Stimulated activated naive CD4-positive, alpha-beta T cell (primary cell): ENCODE data around the gene NRCAM.
A peak's percentile ranks its signal among the peaks of the same experiment; 100 is the strongest.

Experiments
- DNase-seq, 6 experiments: peaks; one replicate each; lab custom pipeline; 2025; lab: John Stamatoyannopoulos, UW

Gene NRCAM

GRCh38 chr7:108202743-108203142 is 253.5 kb downstream of the NRCAM start:
- no peak for DNase-seq

- DNase-seq, result no peak
Observed at GRCh38 chr7:108201766-108202165, 254.5 kb downstream of the NRCAM start.

GRCh38 chr7:108200326-108200725 is 255.9 kb downstream of the NRCAM start:
- no peak for DNase-seq

- DNase-seq, result no peak
Observed at GRCh38 chr7:108197371-108198091, 258.7 kb downstream of the NRCAM start.

- no peak for DNase-seq
Observed at GRCh38 chr7:108196004-108196403, 260.2 kb downstream of the NRCAM start.

GRCh38 chr7:108193594-108194498 is 262.4 kb downstream of the NRCAM start:
- no peak for DNase-seq

GRCh38 chr7:108190891-108191290 is 265.3 kb downstream of the NRCAM start:
- no peak for DNase-seq

GRCh38 chr7:108189733-108190388 is 266.4 kb downstream of the NRCAM start:
- no peak for DNase-seq

- no peak for DNase-seq
Observed at GRCh38 chr7:108188724-108189123, 267.5 kb downstream of the NRCAM start.

- peak in 2 of 6 experiments; percentile 46 to 60 for DNase-seq
Observed at GRCh38 chr7:108181073-108181985, 274.9 kb downstream of the NRCAM start.

GRCh38 chr7:108178398-108178797 is 277.8 kb downstream of the NRCAM start:
- DNase-seq, result no peak

- no peak for DNase-seq
Observed at GRCh38 chr7:108171164-108171563, 285.1 kb downstream of the NRCAM start.

- no peak for DNase-seq
Observed at GRCh38 chr7:108170251-108170650, 286.0 kb downstream of the NRCAM start.

GRCh38 chr7:108167460-108167859 is 288.8 kb downstream of the NRCAM start:
- no peak for DNase-seq

GRCh38 chr7:108166687-108167086 is 289.5 kb downstream of the NRCAM start:
- DNase-seq, result no peak

- DNase-seq, result no peak
Observed at GRCh38 chr7:108165723-108166122, 290.5 kb downstream of the NRCAM start.

GRCh38 chr7:108164946-108165345 is 291.3 kb downstream of the NRCAM start:
- no peak for DNase-seq

- no peak for DNase-seq
Observed at GRCh38 chr7:108164342-108164741, 291.9 kb downstream of the NRCAM start.

- no peak for DNase-seq
Observed at GRCh38 chr7:108158776-108159175, 297.5 kb downstream of the NRCAM start.

- no peak for DNase-seq
Observed at GRCh38 chr7:108157606-108158335, 298.5 kb downstream of the NRCAM start.
